HG03521 (cell line): ENCODE measurements around the gene LINS1.
"Not testable (repeated sequence)": the region's sequence is repeated elsewhere in the genome, so short reads cannot be mapped to it uniquely, and the experiment has no call there.

Experiments used
- ATAC-seq: cut with Tn5 transposase; IDR thresholded peaks from one replicate; pipeline ENCODE4 v1.9.1; 2021; ENCODE audit warnings: mild to moderate bottlenecking, moderate library complexity; ENCODE audit not compliant: unreplicated experiment

LINS1 gene

DNA sequence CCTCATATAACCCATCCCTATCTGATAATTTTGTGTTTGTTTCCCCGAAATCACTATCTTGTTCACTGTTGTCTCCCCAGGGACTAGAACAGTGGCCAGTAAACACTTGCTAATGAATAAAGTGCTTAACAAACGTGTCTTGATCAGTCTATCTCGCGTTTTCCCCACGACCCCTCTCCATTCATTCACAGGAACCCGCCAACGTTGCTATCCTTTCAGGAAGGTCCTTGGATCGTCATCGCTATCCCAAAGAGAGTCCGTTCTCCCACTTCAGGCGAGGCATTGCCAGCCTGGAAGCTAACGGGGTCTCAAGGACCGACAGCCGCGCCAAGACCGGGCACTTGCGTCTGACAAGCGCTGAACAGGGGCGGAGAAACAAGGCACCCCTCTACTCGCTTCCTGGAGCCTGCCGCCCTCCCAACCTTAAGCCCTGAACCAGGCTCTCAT is 344 bp downstream of the LINS1 start:
- no peak for ATAC-seq

DNA sequence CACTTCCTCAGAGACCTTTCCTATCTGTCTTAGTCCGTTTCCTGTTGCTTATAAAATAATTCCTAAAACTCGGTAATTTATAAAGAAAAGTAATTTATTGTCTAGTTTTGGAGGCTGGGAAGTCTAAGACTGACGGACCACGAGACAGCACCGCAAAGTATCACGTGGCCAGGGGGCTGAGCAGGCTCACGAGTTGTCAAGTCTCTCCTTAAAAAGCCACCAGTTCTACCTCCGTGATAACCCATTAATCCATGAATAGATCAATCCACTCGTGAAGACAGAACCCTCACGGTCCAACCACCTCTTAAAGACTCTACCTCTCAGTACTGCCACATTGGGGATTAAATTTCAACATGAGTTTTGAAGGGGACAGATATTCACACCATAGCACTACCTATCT is 821 bp downstream of the LINS1 start:
- no peak for ATAC-seq

DNA sequence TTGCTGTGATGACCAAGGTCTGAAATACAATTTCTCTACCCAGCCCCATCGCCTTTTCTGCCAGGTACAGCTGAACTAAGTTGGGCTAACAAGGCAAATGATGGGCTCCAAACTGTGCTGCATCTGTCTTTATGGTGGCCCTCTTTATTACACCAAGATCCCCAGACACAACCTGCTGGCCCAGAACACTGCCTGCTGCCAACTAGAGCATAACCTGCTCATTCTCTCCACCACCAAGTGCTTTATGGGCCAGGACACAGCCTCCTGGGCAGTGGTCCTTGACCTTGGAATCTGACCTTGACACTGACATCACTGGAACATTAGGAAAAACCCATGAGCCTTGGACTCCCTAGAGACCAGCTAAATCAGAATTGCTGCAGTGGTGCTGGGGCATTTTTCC is 3.3 kb downstream of the LINS1 start:
- no peak for ATAC-seq

DNA sequence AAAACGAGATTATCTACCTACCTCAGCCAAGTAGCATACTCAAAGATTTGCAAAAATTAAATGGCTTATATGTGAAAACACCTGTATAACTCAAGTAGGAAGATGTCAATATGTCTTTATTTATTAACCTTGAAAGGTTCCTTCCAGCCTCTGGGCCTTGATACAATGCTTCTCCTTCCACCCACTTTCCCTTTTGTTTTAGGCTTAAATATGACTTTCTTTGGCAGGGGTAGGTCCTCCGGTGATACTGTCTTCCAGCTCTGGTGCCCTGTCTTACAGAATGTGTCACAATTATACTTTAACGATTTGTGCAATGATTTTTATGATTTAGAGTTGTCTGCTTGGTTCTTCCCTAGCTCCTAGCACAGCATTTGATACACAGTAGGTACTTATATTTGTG is 4.1 kb downstream of the LINS1 start:
- no peak for ATAC-seq

DNA sequence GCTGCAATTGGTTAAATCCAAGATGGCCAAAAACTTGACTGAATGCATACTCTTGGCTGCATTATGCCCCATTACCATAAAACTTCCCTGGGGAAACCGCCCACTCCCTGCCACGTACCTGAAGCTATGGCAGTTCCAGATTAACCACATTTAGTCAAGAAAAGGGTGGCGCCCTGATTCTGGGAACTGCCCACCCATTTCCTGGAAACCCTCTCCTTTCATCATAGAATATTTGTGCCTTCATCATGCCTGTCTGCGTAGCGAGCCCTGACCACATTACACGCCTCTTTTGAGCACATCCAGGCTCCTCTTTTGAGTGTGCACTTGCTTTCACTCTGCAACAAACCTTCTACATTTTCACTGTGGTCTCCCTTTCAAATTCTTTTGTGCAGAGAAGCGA is 5.2 kb downstream of the LINS1 start:
- ATAC-seq: peak; percentile 83

DNA sequence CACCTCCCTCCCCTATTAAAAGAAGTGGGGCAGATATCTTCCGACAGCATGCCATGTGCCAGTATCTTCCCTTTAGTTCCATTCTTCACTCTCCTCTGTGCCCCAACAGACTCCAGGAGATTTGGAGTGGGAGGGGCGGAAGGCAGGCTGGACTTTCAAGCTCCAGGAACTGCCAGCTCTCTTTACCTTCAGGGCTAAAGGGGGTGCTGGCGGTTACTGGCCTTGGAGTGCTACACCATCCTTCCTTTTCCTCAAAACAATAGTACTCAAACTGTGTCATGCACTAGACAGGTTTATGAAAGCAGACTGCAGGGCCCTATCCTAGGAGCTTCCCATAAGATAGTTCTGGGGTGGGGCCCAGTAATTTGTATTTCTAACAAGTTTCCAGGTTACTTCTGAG is 6.0 kb downstream of the LINS1 start:
- ATAC-seq: no peak

DNA sequence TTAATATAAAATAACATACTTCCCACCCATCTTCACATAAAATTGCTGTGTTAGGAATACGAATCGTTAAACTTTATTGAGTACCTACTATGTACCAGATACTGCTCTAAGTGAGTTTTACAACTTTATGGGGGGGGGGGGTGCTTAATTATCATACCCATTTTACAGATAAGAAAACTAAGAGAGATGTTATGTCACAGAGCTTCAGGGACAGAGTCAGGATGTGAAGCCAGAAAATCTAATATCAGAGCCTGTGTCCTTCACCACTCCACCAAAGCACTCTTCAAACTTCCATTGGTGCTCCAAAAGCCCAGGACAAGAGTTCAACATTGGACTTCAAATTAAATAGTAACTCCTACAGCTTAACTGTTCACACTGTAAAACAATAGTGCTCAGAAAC is 8.6 kb downstream of the LINS1 start:
- no peak for ATAC-seq

DNA sequence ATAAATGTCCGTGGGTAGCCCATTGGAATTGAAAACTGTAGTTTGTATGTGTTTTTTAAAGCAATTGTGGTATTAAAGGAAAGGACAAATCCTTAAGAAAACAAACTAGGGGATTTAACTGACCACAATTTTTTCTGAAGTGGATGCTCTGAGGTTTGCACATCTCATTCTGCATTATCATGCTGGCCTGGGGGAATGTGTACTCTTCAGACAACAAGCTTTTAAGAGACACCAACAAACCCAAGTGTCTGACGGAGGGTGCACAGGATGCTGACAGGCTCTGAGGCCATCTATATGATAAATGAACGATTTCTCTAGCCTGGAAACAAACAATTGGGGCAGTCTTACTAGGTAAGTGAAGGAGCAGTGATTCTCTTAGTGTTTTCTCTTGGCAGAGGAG is 9.1 kb downstream of the LINS1 start:
- ATAC-seq: no peak

DNA sequence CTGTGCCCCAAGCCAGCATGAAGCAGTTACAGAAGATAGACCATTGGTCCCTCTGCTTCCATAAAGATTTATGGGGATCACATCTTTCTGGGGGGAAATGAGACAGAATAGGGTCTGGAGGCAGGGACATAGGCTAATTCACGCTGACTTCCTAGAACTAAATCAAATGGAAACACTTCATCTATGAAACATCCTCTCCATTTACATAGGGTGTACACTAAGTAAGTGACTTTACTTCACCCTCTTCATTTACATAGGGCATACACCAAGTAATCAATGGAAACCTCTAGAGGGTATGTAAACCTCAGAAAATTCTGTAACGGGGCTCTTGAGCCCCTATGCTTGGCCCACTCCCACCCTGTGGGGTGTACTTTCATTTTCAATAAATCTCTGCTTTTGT is 10.1 kb downstream of the LINS1 start:
- ATAC-seq: no peak

DNA sequence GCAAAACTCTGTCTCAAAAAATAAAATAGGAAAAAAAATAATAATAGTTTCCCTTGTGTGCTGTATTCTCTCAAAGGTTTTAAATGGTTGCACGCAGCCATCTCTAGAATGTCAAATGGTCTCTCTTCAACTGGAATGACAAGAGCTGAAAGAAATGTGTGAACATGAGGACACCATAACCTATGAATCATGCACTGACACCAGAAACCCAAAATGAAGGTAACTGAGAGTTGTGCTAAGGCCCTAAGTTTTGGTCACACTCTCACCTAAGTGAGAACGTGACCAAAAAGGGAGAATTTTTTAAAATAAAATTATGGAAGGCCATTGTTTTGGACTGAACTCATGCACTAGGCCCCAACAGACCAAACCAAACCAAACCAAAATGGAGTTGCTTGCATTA is 10.8 kb downstream of the LINS1 start:
- not testable (repeated sequence) for ATAC-seq

DNA sequence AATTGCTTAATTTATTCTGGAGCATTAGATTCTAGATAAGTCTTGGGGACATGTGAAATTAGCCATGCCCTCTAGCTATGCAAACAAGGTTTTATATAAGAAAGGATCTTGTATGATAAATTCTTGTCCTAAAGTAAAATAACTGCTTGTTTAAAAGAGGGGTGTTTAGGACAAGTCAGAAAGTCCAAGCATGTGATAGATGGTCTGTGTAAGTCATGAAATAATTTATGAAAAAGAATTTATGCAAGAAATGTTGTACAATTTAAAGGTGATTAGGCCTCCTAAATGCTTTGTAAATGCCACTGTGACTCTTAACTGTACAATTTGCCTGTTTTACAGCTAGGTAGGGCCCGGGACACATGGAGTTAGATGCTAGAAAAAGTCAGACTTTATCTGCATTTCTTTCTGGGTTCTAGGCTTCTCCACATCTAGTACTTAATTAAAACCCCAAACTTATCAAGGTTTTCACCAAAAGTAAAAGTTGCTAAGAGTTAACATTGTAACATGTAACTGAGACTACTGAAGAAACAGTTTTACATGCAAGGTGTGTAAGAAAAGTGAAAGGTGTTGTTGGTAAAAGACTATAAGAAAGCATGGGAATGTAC is 13.2 kb downstream of the LINS1 start:
- ATAC-seq: no peak

DNA sequence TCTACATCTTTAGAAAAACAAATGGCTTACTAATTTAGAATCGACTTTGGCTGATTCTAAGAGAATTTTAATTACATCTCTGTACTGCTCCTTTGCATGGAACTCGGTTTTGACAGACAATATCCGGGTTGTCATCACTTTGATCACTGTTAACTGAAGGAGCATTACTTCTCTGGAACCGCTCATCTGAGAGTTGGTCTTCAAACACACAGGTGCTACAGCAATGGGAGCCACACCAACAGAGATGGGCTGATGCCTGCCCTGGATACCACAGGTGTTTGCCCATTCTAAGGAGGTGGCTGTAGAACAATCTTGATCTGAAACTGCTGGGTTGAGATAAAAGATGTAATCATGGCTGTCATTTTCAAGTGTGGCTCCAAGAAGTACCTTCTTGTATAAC is 21.6 kb downstream of the LINS1 start:
- ATAC-seq: no peak

DNA sequence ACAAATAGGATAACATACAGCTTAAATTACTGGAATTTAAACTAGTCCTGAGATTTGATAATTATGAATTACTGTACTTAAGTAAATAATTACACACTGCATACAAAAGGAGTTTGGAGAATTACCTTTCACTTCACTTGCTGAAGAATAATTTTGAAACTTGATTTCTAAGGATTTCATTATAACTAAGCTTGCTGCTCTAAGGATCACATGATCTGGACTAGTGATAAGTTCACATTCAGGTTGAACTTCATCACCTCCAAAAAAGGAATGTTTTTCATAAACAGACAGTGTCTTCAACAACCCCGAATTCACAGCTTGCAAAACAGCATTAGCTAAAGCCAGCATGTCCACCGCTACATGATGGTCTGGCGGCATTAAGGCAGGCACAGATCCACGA is 28.5 kb downstream of the LINS1 start:
- ATAC-seq: no peak

DNA sequence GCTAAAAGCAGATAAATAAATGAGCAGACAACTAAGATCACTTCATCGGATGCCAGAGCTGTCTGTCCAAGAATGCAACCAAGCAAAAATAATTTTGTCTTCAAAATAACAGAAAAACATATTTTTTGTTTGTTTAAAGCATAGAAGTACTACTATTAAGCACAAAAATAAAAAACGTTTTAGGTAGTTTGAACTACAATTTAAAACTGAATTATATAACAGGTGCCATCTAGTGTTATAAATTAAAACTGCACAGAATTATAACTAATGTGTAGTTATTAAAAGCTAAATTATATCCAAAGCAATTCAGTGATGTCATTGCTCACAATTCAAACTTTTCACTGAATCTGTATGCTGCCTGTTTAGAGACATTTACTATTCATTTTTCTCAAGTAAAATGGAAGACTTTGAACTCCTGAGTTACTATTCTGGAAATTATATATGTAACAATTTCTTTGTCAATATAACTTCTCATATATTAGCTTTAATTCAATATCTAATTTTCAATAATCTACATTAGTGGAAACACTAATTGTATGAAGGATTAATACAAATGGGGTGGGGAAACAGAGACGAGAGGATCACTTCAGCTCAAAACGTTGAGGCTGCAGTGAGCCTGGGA is 29.5 kb downstream of the LINS1 start:
- ATAC-seq: no peak

DNA sequence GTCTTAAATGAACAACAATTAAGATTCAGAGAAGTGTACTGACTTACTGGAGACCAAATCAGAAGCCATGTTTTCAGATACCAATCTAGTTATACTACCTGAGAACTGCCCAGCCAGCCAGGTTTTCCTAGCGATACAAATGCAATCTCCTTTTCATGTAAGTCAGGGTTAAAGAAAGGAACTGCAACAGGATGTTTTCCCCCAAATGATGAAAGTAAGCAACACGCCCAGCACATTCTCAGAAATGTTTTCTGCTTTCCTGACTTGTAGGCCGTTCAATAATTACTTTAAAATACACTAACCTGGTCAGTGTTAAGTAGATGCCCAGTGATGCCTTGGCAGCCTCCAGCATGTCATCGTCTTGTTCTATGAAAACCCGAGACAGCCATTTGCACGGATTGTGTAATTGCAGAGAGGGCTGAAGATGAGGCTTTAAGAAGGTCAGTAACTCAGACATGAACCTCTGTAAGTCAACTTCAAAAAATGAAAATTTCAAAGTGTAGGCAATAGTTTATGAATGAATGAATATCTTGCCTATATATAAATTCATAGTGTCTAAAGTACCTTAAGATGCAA is 30.3 kb downstream of the LINS1 start:
- ATAC-seq: no peak

DNA sequence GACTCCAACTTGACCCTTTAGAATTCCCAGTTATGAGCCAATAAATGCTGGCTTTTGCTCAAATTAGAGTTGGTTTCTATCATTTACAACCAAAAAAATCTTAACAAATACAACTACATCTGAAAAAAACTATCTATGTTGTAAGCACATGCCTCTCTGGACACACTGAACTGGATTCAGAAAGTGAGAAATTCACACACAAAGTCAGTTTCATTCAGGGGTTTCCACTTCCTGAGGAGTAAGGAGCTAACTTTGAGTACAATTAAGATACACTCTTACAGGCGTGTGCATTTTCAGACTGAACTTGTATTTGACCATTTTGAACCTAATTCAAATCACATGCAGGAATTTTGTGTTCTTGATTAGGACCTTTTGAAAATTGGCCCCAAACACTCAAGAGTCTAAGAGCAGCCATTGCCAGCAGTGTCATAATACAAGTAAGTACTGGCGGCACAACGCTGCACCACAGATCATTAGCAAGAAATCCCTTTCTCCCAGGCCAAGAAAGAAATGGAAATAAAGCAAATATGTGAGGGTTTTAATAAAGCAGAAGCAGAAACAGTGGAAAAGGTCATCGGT is 31.2 kb downstream of the LINS1 start:
- ATAC-seq: peak; percentile 73

DNA sequence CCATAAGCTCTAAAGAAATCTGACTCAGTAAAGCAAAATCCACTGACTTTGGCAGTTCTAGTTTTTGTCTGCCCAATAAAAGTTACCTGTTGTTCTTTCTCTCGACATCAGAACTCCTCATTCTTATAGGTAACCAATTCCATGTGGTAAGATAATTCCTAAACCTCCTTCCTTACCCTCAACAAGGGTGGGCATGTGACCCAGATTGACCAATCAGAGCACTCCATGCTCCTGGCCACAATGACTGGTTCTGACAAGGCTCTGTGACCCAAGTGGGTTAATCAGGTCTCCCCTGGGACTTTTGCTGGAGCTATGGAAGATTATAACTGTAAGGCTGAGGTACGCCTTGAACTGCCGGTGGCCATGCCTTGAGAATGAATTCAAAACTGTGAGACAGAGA is 31.7 kb downstream of the LINS1 start:
- ATAC-seq: no peak

DNA sequence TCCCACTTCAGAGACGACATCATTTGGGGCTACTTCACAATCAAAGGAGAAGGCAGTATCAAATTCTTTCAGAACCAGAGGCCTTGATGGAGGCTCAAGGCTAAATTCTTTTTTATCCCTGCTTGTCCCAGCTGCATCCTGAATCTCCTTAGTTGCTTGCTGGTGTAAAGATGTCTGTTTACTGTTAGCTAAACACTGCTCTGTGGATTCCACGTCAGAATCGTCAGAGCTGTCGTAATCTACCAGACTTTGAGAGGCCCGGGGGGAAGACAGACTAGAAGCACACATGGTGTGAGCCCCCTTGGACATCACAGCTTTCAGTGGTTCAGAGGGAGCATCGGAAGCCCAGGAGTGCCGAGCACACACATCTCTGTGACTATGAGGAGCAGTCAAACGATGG is 32.6 kb downstream of the LINS1 start:
- no peak for ATAC-seq

DNA sequence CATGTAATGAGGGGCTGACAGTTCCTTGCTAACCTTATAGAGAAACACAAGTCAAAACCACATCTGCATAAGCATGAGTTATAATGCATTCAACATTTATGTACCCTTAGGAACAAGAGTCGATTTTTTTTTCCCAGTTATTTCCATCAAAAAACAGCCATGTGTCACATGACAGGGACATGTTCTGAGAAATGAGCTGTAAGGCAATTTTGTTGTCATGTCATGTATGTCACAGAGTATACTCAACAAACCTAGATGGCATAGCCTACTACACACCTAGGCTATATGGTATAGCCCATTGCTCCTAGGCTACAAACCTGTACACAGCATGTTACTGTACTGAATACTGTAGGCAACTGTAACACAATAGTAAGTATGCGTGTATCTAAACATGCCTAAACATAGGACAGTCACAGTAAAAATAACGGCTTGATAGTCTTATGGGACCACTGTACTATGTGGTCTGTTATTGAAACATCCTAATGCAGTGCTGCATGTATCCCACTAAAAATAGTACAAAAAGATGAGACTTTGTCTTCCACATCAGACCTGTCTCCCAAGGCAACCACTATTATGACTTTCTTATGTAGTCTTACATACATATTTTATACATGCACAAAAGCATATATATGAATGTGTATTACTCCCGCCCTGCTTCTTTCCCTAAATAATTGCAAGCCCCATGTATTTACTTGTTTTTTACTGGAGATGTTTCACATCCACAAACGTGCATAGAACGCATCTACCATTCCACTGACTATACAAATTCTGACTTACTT is 34.9 kb downstream of the LINS1 start:
- no peak for ATAC-seq

DNA sequence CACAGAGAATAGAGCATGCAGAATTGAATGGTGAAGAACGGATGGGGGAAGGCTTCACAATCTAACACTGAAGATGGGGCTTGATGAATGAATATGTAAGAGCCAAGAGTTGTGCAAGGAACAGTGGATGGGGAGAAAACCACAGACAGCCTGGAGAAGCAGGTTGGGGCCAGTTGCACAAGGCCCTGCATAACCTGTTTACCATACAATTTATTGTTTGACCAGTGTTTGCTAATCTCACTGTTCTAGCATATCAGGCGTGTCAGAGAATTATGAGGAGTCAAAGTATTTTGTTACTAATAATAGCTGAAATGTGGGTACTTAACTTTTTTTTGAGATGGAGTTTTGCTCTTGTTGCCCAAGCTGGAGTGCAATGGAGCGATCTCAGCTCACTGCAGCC is 36.4 kb downstream of the LINS1 start:
- ATAC-seq: no peak

DNA sequence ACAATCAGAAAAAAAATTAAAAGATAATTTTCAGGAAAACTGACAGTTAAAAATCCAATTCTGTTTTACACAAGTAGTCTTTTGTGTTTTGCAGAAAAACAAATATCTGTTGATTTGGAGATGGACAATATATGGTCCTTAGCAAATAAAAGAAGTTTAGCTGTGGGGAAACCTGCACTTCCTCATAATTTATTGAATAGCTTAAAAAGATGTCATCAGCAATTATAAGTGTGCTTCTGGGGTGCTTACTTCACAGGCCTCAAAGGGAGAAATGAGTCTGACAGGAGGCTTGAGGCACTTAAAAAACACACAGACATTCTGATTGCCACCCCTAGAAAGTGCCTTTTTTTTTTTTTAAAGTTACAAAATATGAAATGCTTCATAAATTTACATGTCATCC is 41.7 kb downstream of the LINS1 start:
- ATAC-seq: no peak

DNA sequence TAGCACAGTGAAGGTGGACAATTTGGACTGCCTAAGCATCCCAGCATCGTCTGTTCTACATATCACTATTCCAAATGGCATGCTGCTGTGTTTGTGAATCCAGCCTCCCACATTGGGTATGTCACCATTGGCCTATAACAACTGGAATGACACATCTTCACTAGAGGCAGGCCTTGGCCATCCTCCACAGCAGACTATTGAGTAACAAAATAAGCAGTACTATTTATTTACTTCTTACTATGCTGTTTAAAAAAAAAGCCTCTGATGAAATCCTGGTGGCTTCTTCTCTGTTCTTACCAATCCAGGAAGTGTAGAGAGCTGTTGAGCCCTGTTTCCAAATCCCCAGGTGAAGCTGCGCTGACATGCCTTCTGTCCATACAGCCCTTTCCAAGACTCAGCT is 42.7 kb downstream of the LINS1 start:
- no peak for ATAC-seq
